Glomerular visceral epithelial cell (primary cell): Measurements from ENCODE around the gene CPHXL2.

Experiments
- DNase-seq: peaks from one replicate; pipeline ENCODE4 v3.0.0-alpha.2; 2016; ENCODE audit errors: extremely low spot score

Gene CPHXL2

DNA sequence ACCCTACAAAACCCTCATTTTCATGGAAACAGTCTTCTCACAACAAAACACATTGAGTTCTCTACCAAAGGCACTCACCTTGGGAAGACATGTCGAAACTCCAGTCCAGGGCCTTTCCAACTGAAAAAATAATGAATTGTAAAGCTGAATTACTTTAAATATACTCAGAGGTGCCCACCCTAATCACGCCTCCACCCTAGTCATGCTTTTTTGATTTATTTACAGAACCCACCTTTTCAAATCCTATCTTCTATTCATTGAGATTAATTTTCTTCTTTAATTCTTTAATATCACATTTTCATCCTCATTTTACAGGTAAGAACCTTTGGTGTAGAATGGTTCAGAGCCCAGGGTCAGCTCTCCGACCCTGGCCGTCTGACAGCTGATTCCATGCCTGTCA lies at the start of gene CPHXL2:
Gene CPHXL2 (minus strand): TSS at position 101 of the 400 bp plus-strand sequence. CDS start 10 bp downstream, at position 91.
- DNase-seq, result no peak

DNA sequence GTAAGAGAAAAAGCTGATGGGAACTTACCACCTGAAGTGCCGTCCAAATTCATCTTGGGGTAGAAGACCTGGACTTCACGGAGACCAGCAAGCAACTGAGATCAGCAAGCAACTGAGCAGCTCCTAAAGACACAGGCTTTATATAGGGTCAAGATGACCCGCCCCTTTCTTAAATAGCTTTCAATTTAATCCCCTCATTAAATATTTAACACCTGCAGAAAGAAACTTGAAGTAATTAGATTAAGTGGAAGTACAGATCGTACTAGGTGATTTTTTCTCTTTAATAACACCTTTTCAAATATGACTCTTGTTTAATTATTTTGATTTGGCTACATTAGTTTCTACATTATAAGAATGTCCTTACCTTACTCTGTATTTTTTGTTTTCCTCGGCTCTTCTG lies 49.6 kb upstream of the CPHXL2 start, which contains the start of gene CPHXL:
Gene CPHXL (minus strand): TSS at position 101 of the 400 bp plus-strand sequence. CDS start 48 bp downstream, at position 53.
- no peak for DNase-seq

DNA sequence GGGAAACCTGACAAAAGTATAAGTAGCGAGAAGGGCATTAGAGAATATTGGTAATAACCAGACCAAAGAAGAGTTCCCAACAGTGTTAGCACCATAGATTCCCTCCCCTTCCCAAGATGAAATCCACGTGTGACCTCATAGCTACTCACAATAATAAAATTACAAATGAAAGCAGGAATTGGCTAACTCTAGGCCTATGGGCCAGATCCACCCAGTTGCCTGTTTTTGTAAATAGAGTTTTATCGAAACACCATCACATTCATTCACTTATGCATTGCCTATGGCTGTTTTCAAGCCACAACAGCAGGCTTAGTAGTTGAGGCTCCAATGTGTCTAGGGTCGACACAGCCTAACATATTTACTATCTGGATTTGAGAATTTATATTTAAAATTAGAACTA lies 41.6 kb upstream of the CPHXL2 start:
- no peak for DNase-seq

DNA sequence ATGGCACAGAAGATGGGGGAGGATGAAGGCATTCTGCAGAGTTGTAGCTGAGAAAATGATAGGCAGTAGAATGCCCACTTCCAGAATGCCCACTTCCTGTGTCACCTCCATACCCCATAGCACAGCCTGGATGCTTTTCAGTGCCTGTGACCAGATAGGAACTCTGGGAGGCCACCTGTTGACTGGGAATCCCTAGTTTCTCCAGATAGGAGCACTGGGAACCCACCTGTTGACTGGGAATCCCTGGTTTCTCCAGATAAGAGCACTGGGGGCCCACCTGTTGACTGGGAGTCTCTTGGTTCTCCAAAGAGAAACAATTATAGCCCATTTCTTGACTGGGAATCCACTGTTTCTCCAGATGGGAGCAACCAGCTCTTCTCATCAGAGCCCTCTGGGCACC lies 37.9 kb upstream of the CPHXL2 start:
- DNase-seq, result no peak

DNA sequence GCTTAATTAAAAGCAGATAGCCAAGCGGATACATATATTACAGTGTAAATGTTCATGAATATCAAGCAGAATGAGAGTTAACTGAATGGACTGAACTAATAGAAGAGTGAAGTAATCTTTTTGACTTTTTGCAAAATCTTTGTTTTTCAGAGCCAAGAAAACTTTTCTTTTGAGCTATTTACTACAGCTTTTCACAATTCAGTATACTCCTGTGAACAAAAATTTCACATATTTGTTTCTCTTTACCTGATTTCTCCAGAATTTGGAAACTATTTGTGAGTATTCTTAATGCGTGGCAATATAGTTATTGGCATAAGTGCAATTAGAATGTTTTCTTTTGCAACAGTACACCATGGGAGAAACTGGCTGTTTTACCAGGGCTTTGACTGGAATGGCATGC lies 33.5 kb upstream of the CPHXL2 start:
- DNase-seq, result no peak

DNA sequence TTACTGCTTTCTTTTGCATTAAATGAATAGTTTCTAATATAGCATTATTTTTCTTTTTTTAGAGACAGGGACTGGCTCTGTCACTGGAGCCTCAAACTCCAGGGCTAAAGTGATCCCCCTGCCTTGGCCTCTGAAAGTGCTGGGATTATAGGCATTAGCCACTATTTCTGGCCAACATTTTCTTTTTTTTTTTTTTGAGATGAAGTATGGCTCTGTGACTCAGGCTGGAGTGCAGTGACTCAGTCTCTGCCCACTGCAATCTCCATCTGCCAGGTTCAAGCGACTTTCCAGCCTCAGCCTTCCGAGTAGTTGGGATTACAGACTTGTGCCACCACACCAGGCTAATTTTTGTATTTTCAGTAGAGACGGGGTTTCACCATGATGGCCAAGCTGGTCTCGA lies 26.5 kb upstream of the CPHXL2 start:
- no peak for DNase-seq

DNA sequence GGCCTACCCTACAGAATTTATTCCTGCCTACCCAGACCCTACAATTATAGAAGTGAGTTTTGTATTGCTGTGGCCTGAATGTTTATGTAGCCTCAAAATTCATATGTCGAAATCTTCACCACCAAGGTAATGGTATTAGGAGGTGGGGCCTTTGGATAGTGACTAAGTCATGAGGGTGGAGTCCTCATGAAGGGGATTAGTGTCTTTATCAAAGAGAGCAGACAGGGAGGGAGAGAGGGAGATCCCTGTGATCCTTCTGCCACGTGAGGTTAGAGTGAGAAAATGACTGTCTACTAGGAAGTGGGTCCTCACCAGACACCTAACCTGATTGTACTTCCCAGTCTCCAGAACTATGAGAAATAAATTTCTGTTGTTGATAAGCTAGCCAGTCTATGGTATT lies 25.4 kb upstream of the CPHXL2 start:
- DNase-seq, result no peak

DNA sequence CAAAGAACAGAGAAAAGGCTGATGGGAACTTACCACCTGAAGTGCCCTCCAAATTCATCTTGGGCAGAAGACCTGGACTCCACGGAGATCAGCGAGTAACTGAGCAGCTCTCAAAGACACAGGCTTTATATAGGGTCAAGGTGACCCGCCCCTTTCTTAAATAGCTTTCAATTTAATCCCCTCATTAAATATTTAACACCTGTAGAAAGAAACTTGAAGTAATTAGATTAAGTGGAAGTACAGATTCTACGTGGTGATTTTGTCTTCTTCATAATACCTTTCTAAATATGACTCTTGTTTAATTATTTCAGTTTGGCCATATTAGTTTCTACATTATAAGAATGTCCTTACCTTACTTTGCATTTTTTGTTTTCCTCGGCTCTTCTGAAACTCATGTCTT lies 24.6 kb upstream of the CPHXL2 start, which contains the start of gene DUXB:
Gene DUXB (minus strand): TSS at position 101 of the 400 bp plus-strand sequence. CDS start 43 bp downstream, at position 58.
- no peak for DNase-seq

DNA sequence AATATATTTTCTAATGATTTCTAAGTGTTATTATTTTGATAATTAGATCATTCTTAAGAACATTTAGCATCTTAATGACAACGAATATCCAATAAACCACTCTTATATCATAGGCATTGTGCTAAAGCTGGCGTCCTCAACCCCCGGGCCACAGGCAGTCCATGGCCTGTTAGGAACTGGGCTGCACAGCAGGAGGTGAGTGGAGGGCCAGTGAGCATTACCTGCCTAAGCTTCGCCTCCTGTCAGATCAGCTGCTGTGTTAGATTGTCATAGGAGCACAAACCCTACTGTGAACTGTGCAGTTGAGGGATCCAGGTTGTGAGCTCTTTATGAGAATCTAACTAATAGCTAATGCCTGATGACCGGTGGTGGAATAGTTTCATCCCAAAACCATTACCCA lies 20.8 kb upstream of the CPHXL2 start:
- DNase-seq, result no peak

DNA sequence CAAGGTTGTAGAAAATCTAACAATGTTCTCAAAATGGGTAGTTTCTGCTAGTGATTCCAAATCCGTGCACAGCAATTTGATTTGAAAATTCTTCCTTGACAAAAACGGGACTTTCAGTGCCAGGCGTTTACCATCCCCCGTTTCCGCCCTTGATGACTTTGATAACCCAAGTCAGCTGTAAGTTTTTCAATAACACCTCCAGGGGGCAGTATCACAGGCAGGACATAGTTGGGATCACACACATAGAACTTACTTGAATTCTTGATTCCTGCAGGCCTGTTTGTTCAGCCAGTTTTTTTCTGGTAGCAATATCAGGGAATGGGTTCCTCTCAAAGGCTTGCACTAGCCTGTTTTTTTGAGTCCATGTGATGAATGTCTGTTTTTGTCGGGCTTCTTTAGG lies 18.9 kb upstream of the CPHXL2 start:
- no peak for DNase-seq

DNA sequence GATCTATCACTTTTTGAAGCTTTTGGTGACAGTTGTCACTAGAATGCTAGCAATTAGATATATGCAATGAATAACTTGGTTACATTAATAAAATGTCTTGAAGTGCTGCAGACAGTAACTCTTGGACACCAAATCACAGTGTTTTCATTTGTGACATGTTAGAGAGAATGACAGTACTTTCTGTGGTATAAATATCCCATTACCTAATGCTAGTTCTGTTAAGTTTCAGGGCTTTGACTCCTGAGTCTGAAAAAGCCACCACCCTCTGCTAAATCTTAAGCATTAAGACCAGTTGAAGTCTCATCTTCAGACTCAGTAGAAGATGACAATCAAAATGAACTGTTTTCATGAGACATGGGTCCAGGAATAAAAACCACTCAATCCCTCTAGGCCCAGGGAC lies 10.6 kb upstream of the CPHXL2 start:
- DNase-seq, result no peak

DNA sequence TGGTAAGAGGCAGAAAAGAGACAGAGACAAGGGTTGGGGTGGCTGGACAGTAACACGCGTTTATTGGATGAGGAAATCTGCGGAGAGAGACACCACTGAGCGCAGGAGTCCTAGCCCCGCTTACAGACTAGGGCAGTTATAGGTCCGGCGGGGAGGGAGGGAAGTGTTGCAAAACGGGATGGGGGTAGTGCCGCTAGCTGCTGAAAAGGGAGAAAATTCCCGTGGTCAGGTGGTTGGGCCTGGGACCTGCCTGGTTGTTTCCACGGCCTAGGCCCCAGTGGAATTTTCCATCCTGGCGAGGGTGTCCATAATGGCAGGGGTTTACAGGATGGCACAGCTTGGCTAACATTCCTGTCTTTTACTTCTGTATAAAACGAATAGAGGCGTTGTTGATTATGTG lies 5.5 kb upstream of the CPHXL2 start:
- DNase-seq, result no peak

DNA sequence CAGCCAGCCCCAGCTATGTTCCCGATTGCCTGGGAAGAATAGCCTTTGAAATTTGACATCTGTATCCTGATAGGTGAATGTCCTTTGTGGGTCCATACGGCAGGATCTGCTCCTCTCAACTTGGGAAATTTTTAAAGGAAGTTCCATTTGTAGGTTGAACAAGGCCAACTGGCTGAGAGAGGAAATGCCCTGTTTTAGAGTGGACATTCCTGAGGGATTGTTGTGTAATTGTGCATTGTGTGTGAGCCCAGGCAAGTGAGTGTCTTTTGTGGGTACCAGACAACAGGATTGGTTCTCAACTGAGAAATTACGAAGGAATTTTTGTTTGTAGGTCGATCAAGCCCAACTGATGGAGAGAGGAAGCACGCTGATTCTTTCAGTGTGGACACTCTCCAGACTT lies 2.6 kb upstream of the CPHXL2 start:
- DNase-seq, result no peak

DNA sequence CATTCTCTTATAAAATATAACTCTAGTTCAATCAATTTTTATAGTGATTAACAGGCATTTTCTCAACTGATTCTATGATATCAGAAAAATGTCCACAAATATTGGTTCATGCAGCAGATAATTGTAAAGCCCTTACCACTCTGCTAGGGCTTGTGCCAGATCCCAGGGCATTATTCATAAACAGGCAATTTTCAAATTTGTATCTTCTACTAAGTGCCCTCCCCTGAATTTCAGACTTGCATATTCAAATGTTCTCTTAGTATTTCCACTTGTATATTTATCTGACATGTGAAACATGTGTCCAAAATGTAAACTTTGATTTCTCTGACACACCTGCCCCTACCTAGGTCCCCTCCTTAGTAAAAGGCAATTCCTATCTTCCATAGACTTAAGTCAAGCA lies 9.3 kb downstream of the CPHXL2 start:
- no peak for DNase-seq

DNA sequence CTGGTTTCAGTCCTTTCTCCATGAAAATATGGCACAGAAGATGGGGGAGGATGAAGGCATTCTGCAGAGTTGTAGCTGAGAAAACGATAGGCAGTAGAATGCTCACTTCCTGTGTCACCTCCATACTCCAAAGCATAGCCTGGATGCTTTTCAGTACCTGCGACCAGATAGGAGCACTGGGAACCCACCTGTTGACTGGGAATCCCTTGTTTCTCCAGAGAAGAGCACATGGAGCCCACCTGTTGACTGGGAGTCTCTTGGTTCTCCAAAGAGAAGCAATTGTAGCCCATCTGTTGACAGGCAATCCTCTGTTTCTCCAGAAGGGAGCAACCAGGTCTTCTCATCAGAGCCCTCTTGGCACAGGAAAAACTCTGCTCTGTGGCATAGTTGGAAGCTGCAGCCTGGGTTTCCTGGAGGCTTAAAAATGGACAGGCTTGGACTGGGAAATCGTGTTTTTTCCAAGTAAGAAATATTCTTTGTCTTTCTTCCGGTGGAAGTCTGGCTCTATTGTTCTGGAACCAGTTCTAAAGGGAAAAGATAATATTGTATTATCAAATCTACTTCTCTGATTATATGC lies 16.0 kb downstream of the CPHXL2 start:
- no peak for DNase-seq

DNA sequence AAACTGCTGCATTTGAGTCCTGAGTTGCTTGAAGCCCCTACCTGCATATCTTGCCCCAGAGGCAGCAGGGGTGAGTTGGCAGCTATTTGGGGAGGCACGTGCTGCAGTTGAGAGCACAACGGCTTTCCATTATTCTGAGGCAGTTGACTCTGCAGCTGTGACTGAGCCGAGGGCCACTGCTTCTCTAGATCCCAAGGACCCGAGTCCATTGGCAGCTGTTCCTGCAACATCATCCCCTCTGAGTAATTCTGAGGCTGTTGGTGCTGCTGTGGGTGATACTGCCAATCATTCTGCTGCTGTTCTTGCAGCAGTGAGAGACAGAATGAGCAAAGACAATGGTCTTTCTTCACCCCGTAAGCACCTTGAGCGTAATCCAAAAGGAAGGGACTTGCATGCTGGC lies 16.5 kb downstream of the CPHXL2 start:
- DNase-seq, result no peak

DNA sequence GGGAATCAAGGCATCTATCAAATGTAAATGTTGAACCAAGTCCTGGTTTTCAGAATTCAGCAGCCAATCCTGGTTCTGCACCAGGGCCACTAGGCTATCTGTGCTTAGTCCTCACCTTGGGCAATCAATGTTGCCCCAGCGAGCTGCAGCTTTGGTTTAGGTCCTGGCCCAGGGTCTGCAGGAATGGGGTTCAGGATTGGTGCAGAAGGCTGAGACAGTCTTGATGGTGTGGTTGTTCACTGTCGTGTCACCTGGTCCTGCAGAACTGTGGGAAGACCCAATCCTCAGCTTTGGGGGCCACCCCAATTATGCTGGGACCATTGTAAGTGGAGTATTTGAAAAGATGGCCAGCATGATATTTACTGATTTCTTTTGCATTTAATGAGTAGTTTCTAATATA lies 18.6 kb downstream of the CPHXL2 start:
- DNase-seq, result no peak

DNA sequence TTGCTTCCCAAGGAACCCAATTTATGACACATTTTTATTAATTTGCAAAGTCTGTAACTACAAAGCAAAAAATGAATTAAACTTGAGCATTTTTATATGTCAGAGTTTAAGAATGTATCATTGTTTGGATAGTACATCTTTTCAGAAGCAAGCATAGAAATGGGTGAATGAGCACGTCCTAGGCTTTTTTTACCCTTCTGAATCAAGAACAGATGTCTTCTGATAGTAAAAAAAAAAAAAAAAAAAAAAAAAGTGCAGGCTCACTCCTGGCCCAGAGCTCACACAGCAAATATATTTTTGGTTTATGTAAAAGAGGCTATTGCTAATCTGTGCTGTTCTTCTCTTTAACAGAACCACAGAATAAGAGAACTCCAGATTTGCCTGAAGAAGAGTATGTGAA lies 22.9 kb downstream of the CPHXL2 start:
- DNase-seq, result no peak

DNA sequence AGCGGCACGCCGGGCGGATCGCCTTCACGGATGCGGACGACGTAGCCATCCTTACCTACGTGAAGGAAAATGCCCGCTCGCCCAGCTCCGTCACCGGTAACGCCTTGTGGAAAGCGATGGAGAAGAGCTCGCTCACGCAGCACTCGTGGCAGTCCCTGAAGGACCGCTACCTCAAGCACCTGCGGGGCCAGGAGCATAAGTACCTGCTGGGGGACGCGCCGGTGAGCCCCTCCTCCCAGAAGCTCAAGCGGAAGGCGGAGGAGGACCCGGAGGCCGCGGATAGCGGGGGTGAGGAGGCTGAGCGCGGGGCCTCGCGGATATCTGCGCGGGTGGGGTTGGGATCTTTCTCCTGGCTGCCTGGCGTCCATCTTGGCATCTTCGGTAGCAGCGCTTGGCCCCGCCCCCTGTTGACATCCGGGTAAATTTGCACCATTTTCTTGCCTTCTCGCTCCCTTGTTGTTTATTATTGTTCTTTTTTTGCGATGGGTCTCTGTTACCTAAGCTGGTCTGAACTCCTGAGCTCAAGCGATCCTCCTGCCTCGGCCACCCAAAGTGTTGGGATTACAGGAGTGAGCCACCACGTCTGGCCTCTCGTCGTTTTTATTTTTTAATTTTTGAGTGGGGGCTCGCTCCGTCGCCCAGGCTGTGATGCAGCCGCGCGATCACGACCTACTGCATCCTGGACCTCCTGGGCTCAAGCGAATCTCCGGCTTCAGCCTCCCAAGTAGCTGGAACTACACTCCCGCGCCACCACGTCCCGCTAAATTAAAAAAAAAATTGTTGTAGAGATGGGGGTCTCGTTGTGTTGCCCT lies 28.3 kb downstream of the CPHXL2 start:
- peak; percentile 55 for DNase-seq

DNA sequence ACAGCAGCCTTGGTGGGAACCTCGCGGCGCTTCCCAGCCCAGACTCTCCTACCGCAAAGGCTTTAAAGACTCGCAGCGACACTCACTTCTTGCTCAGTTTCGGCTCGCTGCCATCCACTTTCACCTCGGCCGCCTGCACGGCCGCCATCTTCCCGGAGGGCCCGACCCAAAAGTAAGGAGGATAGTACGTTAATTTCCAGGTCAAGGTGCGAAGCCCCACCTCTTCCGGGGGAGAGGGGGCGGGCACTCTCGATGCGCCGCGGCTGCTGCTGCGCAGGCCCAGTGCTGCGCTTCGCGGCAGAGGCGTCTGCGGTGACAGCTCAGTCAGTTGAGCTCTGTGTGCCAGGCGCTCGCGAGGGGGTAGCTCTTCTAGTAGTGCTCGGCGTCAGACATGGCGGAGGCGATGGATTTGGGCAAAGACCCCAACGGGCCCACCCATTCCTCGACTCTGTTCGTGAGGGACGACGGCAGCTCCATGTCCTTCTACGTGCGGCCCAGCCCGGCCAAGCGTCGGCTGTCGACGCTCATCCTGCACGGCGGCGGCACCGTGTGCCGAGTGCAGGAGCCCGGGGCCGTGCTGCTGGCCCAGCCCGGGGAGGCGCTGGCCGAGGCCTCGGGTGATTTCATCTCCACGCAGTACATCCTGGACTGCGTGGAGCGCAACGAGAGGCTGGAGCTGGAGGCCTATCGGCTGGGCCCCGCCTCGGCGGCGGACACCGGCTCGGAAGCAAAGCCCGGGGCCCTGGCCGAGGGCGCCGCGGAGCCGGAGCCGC lies 29.1 kb downstream of the CPHXL2 start, which contains the start of the genes KARS1 and TERF2IP:
Gene KARS1 (minus strand): TSS at position 174 of the 773 bp plus-strand sequence. CDS start 26 bp downstream, at position 148.
Gene TERF2IP (plus strand): TSS at position 282 of the 773 bp plus-strand sequence. CDS start 110 bp downstream, at position 392.
- peak; percentile 89 for DNase-seq

DNA sequence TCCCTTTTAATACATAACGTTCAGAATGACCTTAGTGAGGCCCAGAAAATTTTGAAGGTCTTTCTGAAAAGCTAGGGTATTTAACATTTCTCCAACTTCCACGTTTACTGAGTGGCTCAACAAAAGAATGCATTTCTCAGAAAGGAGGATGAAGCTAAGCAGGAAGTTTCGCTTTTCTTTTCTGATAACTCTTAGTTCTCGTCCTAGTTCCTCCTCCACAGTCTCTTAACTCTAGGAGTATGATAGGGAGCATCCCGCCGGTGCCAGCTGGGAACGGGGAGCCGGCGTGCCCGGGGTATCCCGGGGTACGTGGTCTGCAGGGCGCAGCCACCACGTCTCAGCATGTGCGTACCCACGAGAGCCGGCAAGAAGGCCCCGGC lies 29.7 kb downstream of the CPHXL2 start:
- peak; percentile 10 for DNase-seq
